GM12878 (cell line): Measurements from ENCODE around the gene TET2.
A peak's percentile ranks its signal among the peaks of the same experiment; 100 is the strongest.

ENCODE experiments used
- BCLAF1 ChIP-seq: fragments of 450-650 bp; IDR thresholded peaks from 2 replicates; pipeline ENCODE4 v1.6.1; 2017; ENCODE audit warnings: antibody characterized with exemption, mild to moderate bottlenecking, moderate library complexity
- CEBPB ChIP-seq, 2 experiments: fragments of 150-350 bp in 1 of 2; IDR thresholded peaks; 2 replicates each; pipeline ENCODE4 v1.6.1; 2012 to 2014; ENCODE audit warnings: low read depth in 2 of 2, low read length in 2 of 2, borderline replicate concordance in 1 of 2, inconsistent platforms in 1 of 2
- CREB1 ChIP-seq: IDR thresholded peaks from 2 replicates; pipeline ENCODE4 v1.6.1; 2012; ENCODE audit warnings: low read depth, mild to moderate bottlenecking, inconsistent platforms
- FOXK2 ChIP-seq: fragments of 450-650 bp; IDR thresholded peaks from 2 replicates; pipeline ENCODE4 v1.6.1; 2017; ENCODE audit warnings: mild to moderate bottlenecking, moderate library complexity
- JUNB ChIP-seq: IDR thresholded peaks from 2 replicates; pipeline ENCODE4 v1.6.1; 2016; ENCODE audit warnings: antibody characterized with exemption, mild to moderate bottlenecking
- NR2C1 ChIP-seq: fragments of 450-650 bp; IDR thresholded peaks from 2 replicates; pipeline ENCODE4 v1.6.1; 2017; ENCODE audit warnings: antibody characterized with exemption, mild to moderate bottlenecking, moderate library complexity
- POLR2A ChIP-seq: IDR thresholded peaks from 2 replicates; pipeline ENCODE4 v1.6.1; 2011; ENCODE audit warnings: low read depth, mild to moderate bottlenecking, low read length
- RFX5 ChIP-seq: IDR thresholded peaks from 2 replicates; pipeline ENCODE4 v1.6.1; 2011; ENCODE audit warnings: low read depth, low read length, improper control_type of control experiment
- SMC3 ChIP-seq: IDR thresholded peaks from 2 replicates; pipeline ENCODE4 v1.6.1; 2011; ENCODE audit warnings: low read length, improper control_type of control experiment, borderline replicate concordance
- YY1 ChIP-seq: IDR thresholded peaks from 2 replicates; pipeline ENCODE4 v1.6.1; 2011; ENCODE audit warnings: low read depth, mild to moderate bottlenecking, low read length
- ZNF274 ChIP-seq: IDR thresholded peaks from one replicate; pipeline ENCODE4 v1.8.0; 2011; ENCODE audit not compliant: insufficient read length, insufficient read depth
- TF ChIP-seq, protein P1 (sequence below), 3 experiments: IDR thresholded peaks in 2 of 3; conservative IDR thresholded peaks in 1 of 3; 2 replicates each; pipeline ENCODE4 v1.5.1; 2011; ENCODE audit warnings: low read depth in 3 of 3, low read length in 3 of 3, mild to moderate bottlenecking in 3 of 3, control low read depth in 2 of 3, moderate library complexity in 2 of 3, inconsistent platforms in 1 of 3, mixed read lengths in 1 of 3; ENCODE audit not compliant: control insufficient read depth in 2 of 3, insufficient read depth in 1 of 3; ENCODE audit errors: extremely low read depth in 1 of 3

GRCh38 chr4:105145903-105146275, 787 bp upstream of the TET2 start:
- TF ChIP-seq CREB1 (no peak), SMC3 (no peak), YY1 (no peak), POLR2A (peak; percentile 12; the same call in 1 of the 2 replicates), RFX5 (no peak), ZNF274 (no peak), NR2C1 (no peak), FOXK2 (no peak), JUNB (no peak), BCLAF1 (no peak), CEBPB (IDR thresholded peaks at IDR 0.05; ENCODE audit: borderline replicate concordance in 1 of 2, low read depth in 2 of 2, low read length in 2 of 2) (no peak)
- TF ChIP-seq, protein P1, sequence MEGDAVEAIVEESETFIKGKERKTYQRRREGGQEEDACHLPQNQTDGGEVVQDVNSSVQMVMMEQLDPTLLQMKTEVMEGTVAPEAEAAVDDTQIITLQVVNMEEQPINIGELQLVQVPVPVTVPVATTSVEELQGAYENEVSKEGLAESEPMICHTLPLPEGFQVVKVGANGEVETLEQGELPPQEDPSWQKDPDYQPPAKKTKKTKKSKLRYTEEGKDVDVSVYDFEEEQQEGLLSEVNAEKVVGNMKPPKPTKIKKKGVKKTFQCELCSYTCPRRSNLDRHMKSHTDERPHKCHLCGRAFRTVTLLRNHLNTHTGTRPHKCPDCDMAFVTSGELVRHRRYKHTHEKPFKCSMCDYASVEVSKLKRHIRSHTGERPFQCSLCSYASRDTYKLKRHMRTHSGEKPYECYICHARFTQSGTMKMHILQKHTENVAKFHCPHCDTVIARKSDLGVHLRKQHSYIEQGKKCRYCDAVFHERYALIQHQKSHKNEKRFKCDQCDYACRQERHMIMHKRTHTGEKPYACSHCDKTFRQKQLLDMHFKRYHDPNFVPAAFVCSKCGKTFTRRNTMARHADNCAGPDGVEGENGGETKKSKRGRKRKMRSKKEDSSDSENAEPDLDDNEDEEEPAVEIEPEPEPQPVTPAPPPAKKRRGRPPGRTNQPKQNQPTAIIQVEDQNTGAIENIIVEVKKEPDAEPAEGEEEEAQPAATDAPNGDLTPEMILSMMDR (IDR thresholded peaks at IDR 0.05 in 2 of 3, conservative IDR thresholded peaks at IDR 0.05 in 1 of 3; ENCODE audit: control insufficient read depth in 2 of 3, extremely low read depth in 1 of 3, insufficient read depth in 1 of 3, low read depth in 3 of 3, low read length in 3 of 3) = no peak
